Stimulated activated CD4-positive, alpha-beta T cell treated with anti-CD3 and anti-CD28 coated beads, TNF-alpha, amount 100 ng/mL, for 24 hours (primary cell): ENCODE data around the gene PDGFB.
"Not testable (repeated sequence)": the region's sequence is repeated elsewhere in the genome, so short reads cannot be mapped to it uniquely, and the experiment has no call there.

Experiments used
- DNase-seq, 3 experiments: peaks; one replicate each; pipeline ENCODE4 v3.0.0-alpha.2; 2020; ENCODE audit warnings: low read depth in 3 of 3

Gene PDGFB

DNA sequence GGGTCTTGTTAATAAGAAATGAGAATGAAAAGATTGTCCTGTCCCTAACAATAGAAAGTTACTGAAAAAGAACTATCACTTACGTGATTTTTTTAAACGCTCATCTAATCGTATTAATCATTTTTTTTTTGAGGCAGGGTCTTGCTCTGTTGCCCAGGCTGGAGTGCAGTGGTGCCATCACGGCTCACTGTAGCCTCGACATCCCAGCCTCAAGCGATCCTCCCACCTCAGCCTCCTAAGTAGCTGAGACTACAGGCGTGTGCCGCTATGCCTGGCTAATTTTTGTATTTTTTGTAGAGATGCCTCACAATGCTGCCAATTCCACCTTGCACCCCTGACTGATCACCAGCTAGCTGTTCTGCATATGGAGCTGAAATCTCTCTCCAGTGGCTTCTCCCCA lies 15.7 kb downstream of the PDGFB start:
- no peak for DNase-seq

- DNase-seq, result no peak
These were observed 17.1 kb downstream of the PDGFB start for GRCh38 chr22:39227542-39228272.

DNA sequence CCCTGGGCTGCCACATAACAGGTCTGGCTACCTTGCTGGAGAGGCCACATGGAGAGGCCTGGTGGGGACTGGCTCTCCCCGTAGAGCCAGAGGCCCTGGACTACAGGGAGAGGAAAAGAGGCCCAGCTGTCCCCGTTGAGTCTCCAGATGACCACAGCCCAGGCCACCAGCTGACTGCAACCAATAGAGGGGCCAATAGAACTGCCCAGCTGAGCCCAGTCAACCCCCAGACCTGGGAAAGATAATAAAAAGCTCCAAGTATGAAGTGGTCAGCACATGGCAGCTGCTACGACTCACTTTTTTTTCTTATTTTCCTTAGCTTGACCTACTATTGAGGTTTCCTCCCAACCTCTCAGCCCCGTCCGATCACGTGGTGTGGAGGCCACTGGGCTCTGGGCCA lies 18.4 kb downstream of the PDGFB start:
- no peak for DNase-seq

DNA sequence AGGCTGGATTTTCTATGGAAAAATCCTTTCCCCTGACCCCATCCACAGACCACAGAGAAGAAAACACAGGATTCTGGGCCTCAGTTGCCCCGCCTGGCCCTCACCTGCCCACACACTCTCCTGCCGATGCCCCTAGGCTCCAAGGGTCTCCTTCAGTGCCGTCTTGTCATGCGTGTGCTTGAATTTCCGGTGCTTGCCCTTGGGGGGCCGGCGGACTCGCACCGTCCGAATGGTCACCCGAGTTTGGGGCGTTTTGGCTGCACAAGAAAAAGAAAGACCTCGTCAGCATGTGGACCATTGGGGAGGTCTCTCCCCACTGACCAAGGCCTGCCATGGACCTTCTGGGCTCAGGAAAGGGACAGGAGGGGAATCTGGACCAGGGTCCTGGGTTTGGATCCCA lies 19.2 kb downstream of the PDGFB start:
- DNase-seq, result no peak

DNA sequence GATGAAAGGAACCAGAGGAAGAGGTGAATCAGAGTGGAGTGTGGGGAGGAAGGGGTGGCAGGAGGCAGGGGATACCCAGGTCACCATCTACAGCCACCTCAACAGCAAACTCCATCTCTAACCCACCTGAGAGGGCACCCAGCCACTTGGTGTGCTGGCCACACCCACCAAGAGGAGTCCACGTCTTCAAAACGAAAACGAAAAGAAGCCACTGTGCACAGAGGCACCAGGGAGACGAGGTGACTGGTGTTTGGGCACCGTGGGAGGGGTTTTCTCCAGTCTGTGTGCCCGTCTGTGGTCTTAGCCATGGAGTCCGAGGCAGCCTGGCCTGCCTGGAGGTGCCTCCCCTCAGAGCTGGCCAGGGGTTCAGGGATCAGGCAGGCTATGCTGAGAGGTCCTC lies 20.2 kb downstream of the PDGFB start:
- no peak for DNase-seq

DNA sequence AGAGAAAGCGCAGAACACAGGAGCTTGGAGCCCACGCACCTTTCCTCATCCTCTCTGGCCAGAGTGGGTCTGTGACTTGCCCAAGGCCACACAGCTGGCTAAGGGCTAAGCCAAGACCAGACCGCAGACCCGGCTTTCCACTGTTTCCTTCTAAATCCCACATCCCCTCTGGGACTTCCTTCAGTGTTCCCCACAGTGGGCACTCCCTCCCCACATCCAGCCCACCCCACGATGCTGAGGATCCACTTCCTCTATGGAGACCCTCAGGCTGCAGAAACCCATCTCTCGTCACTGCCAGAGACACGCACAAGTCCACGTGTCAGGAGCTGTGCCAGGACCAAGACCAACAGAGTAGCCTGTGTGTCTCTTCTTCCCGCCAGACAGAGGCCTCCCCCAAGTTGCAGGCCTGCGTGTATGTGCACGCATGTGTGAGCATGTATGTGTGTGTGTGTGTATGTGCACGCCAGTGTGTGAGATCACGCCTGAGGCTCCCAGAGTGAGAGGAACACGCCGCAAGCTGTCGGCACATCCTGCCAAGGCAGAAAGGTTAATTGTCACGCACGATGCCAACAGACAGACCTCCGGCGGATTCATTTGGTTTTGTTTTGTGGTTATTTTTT lies 21.6 kb downstream of the PDGFB start:
- DNase-seq, result no peak

GRCh38 chr22:39221999-39222686 lies 22.6 kb downstream of the PDGFB start:
- no peak for DNase-seq

GRCh38 chr22:39220890-39221850 lies 23.6 kb downstream of the PDGFB start:
- DNase-seq, result no peak

DNA sequence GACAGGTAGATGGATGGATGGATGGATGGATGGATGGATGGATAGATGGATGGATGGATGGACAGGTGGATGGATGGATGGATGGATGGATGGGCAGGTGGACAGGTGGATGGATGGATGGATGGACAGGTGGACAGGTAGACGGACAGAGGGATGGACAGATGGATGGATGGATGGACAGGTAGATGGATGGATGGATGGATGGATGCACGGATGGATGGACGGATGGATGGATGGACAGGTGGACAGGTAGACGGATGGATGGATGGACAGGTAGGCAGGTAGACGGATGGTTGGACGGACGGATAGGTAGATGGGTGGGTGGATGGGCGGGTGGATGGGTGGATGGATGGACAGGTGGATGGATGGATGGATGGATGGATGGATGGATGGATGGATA lies 24.3 kb downstream of the PDGFB start:
- DNase-seq, result no peak

GRCh38 chr22:39219071-39220039 lies 25.4 kb downstream of the PDGFB start:
- DNase-seq, result no peak

- not testable (repeated sequence) for DNase-seq
These were observed 26.4 kb downstream of the PDGFB start for GRCh38 chr22:39218432-39218831.

- no peak for DNase-seq
These were observed 28.7 kb downstream of the PDGFB start for GRCh38 chr22:39216143-39216490.

GRCh38 chr22:39215426-39216142 lies 29.2 kb downstream of the PDGFB start:
- no peak for DNase-seq

GRCh38 chr22:39215070-39215396 lies 29.7 kb downstream of the PDGFB start:
- DNase-seq, result no peak

DNA sequence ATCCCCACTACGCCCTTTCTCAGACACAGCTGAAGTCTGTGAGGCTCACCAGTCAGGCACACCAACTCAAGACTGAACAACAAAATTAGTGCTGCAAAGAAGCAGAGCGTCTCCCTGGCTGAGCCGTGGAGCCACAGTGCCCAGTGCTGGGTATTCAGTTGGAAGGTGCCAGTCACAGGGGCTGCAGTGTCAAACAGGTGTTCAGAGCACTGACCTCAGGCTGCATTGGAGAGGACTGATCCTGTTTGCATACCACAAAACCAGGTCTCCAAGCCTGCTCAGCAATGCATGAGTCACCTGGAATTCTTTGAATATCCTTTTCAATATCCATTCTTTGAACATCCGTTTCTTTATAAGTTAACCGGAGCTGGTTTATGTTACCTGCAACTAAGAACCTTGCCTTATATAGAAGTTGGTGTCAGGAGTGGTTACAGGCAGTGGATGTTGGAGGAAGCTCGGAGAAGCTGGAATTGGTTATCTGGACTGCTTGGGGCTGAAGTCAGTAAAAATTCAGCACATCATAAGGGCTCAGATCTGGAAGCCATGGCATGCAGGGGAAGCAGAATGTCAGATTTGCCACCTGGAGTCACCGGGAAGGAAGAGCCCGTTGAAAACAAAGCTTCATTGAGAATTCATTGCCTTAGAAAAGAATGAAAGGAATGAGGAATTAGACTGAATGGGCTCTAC lies 30.3 kb downstream of the PDGFB start:
- no peak for DNase-seq

DNA sequence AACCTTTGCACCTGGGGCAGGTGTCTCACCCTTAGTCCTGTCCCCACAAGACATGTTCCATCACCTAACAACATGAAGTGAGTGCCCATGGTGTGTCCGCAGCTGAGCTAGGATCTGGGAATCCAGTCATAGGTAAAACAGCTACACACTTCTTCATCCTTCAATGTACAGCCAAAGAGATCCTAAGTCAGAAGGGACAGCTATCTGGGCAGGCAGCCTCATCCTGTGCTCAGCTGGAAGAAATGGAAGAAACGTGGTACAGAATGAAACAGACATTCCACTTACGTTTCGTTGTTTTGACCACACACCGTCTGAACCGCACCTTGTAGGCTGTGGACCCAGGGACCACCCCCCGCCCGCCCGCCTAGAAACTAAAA lies 30.8 kb downstream of the PDGFB start:
- DNase-seq, result no peak

DNA sequence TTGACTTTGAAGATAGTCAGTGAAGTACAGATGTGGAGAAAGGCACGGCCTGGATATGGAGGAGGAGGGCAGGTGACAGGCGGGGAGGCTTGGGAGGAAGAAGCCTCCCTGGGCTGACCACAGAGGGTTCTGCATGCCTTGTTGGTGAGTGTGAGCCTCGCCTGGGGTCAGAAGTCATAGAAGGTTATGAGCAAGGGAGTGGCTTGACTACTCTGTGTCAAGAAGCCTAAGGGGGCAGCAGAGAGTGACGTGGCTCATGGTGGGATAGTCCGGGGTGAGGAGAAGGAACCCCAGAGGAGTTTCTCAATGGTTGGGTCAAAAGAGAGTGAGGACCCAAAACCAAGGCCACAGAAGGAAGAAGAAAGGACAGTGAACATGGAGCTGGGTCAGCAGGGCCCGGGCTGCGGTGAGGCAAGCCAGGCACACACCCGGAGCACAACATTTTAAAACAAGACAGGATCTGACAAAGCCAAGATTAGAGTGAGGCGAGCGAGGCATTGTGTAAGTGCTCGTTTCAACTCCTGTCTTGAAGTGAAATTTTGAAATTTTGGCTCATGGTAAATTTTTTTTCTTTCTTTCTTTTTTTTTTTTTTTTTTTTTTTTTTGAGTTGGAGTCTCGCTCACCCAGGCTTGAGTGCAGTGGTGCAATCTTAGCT lies 31.9 kb downstream of the PDGFB start:
- DNase-seq, result no peak

DNA sequence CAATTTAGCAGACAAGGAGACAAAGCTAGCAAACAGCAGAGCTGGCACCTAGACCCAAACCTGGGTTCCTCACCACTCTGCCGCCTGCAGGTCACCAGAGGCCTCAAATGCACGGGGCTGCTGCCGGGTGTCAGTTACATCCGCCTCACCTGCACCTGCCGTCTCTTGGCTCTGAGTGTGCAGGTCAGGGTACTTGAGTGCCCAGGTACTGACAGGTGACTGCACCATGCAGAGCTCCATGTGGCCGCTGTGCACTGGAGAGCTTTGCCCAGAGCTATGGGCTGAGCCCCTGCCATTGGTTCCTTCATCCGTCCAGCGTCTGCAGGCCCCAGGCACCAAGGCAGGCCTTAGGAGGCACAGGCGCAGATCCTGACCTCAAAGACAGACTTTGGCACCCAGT lies 35.0 kb downstream of the PDGFB start:
- DNase-seq, result no peak

GRCh38 chr22:39208013-39208680 lies 36.6 kb downstream of the PDGFB start:
- no peak for DNase-seq
